H9 (cell line): ENCODE results near the gene ARAP2. TPM values are rescaled to one million over a fixed set of nuclear protein-coding genes. Genes with fewer than 3 reads are reported as not detected.

ENCODE experiments used
- DNase-seq: peaks from one replicate; pipeline ENCODE4 v3.0.0-alpha.2; 2017
- H2AFZ ChIP-seq: one replicate; pipeline ENCODE4 v1.6.1; 2013; ENCODE audit warnings: mild to moderate bottlenecking, low read length, control low read depth, moderate library complexity
- H2AK5ac ChIP-seq: 2 replicates; pipeline ENCODE4 v1.6.1; 2013; ENCODE audit warnings: low read length, control low read depth, mixed read lengths; ENCODE audit not compliant: insufficient read length
- H2BK120ac ChIP-seq: one replicate; pipeline ENCODE4 v1.6.1; 2013; ENCODE audit warnings: low read depth, mild to moderate bottlenecking, low read length, control low read depth, inconsistent platforms; ENCODE audit not compliant: poor library complexity, severe bottlenecking
- H2BK12ac ChIP-seq: 2 replicates; pipeline ENCODE4 v1.6.1; 2013; ENCODE audit warnings: low read length, control low read depth, mixed read lengths, low read depth; ENCODE audit not compliant: insufficient read length
- H2BK15ac ChIP-seq: 2 replicates; pipeline ENCODE4 v1.6.1; 2013; ENCODE audit warnings: low read depth, low read length, control low read depth
- H2BK20ac ChIP-seq: one replicate; pipeline ENCODE4 v1.6.1; 2013; ENCODE audit warnings: low read depth, mild to moderate bottlenecking, low read length, control low read depth, inconsistent platforms; ENCODE audit not compliant: poor library complexity, severe bottlenecking
- H2BK5ac ChIP-seq: 2 replicates; pipeline ENCODE4 v1.6.1; 2013; ENCODE audit warnings: low read length, control low read depth, mixed read lengths; ENCODE audit not compliant: insufficient read length
- H3K14ac ChIP-seq: 2 replicates; pipeline ENCODE4 v1.6.1; 2013; ENCODE audit warnings: low read length, control low read depth; ENCODE audit not compliant: insufficient read depth
- H3K18ac ChIP-seq: 2 replicates; pipeline ENCODE4 v1.6.1; 2013; ENCODE audit warnings: low read depth, mild to moderate bottlenecking, mixed read lengths, low read length, control low read depth; ENCODE audit not compliant: insufficient read length
- H3K23ac ChIP-seq: 2 replicates; pipeline ENCODE4 v1.6.1; 2013; ENCODE audit warnings: low read length, control low read depth, mixed read lengths, low read depth; ENCODE audit not compliant: insufficient read length
- H3K23me2 ChIP-seq: 2 replicates; pipeline ENCODE4 v1.6.1; 2013; ENCODE audit warnings: low read depth, mild to moderate bottlenecking, mixed read lengths, low read length, control low read depth; ENCODE audit not compliant: insufficient read length, poor library complexity, severe bottlenecking
- H3K27ac ChIP-seq: 2 replicates; pipeline ENCODE4 v1.5.1; 2013; ENCODE audit warnings: low read length, control low read depth, mixed read lengths, low read depth; ENCODE audit not compliant: insufficient read length
- H3K27me3 ChIP-seq: 2 replicates; pipeline ENCODE4 v1.6.1; 2013; ENCODE audit warnings: low read length, control low read depth, inconsistent platforms; ENCODE audit not compliant: insufficient read depth
- H3K4ac ChIP-seq: 2 replicates; pipeline ENCODE4 v1.6.1; 2013; ENCODE audit warnings: low read depth, mild to moderate bottlenecking, control low read depth, inconsistent platforms, low read length, moderate library complexity
- H3K4me1 ChIP-seq: 2 replicates; pipeline ENCODE4 v1.6.1; 2013; ENCODE audit warnings: low read length, control low read depth, inconsistent platforms; ENCODE audit not compliant: insufficient read depth
- H3K4me2 ChIP-seq: 2 replicates; pipeline ENCODE4 v1.6.1; 2013; ENCODE audit warnings: low read length, control low read depth, mixed read lengths; ENCODE audit not compliant: insufficient read length, insufficient read depth
- H3K56ac ChIP-seq: 2 replicates; pipeline ENCODE4 v1.6.1; 2013; ENCODE audit warnings: low read depth, mild to moderate bottlenecking, mixed read lengths, low read length, control low read depth; ENCODE audit not compliant: insufficient read length
- H3K79me1 ChIP-seq: 2 replicates; pipeline ENCODE4 v1.6.1; 2013; ENCODE audit warnings: low read depth, mild to moderate bottlenecking, moderate library complexity, low read length, control low read depth, inconsistent platforms; ENCODE audit not compliant: insufficient read depth, poor library complexity, severe bottlenecking
- H3K79me2 ChIP-seq: 2 replicates; pipeline ENCODE4 v1.6.1; 2013; ENCODE audit warnings: low read length, control low read depth, inconsistent platforms; ENCODE audit not compliant: insufficient read depth
- H3K9ac ChIP-seq: 2 replicates; pipeline ENCODE4 v1.6.1; 2013; ENCODE audit warnings: low read length, control low read depth, mixed read lengths; ENCODE audit not compliant: insufficient read length; ENCODE audit errors: extremely low read depth
- H3K9me3 ChIP-seq: one replicate; pipeline ENCODE4 v1.6.1; 2013; ENCODE audit warnings: low read depth, low read length, inconsistent platforms; ENCODE audit not compliant: control insufficient read depth
- H3T11ph ChIP-seq: one replicate; pipeline ENCODE4 v1.6.1; 2013; ENCODE audit warnings: mild to moderate bottlenecking, low read length, control low read depth, inconsistent platforms
- H4K20me1 ChIP-seq: one replicate; pipeline ENCODE4 v1.6.1; 2013; ENCODE audit not compliant: control insufficient read depth, insufficient read length, insufficient read depth
- H4K5ac ChIP-seq: 2 replicates; pipeline ENCODE4 v1.6.1; 2013; ENCODE audit warnings: low read depth, mild to moderate bottlenecking, mixed read lengths, low read length, control low read depth; ENCODE audit not compliant: insufficient read length
- H4K8ac ChIP-seq: replicated peaks from 2 replicates; pipeline ENCODE4 v1.6.1; 2013; ENCODE audit warnings: low read length, control low read depth, mixed read lengths, low read depth; ENCODE audit not compliant: insufficient read length
- H4K91ac ChIP-seq: 2 replicates; pipeline ENCODE4 v1.6.1; 2013; ENCODE audit warnings: low read depth, mild to moderate bottlenecking, moderate library complexity, mixed read lengths, low read length, control low read depth; ENCODE audit not compliant: insufficient read length
- H3K27ac Mint-ChIP-seq, 3 experiments: 2 replicates in 2 of 3; 3 replicates in 1 of 3; pipeline ENCODE4 v1.8.0; 2020 to 2021; ENCODE audit warnings: mixed read lengths in 3 of 3, mild to moderate bottlenecking in 1 of 3, moderate library complexity in 1 of 3
- H3K27me3 Mint-ChIP-seq: 2 replicates; pipeline ENCODE4 v1.8.0; 2021; ENCODE audit warnings: low read depth, mild to moderate bottlenecking, moderate library complexity, mixed read lengths
- H3K36me3 Mint-ChIP-seq, 3 experiments: 2 replicates in 2 of 3; 3 replicates in 1 of 3; pipeline ENCODE4 v1.8.0; 2020 to 2021; ENCODE audit warnings: low read depth in 3 of 3, mixed read lengths in 3 of 3; ENCODE audit not compliant: insufficient read depth in 1 of 3
- H3K4me1 Mint-ChIP-seq, 2 experiments: 2 replicates each; pipeline ENCODE4 v1.8.0; 2020; ENCODE audit warnings: mixed read lengths in 2 of 2
- H3K4me3 Mint-ChIP-seq, 2 experiments: 2 replicates in 1 of 2; 3 replicates in 1 of 2; pipeline ENCODE4 v1.8.0; 2020 to 2021; ENCODE audit warnings: mild to moderate bottlenecking in 2 of 2, mixed read lengths in 2 of 2, moderate library complexity in 1 of 2
- H3K9me3 Mint-ChIP-seq, 2 experiments: 2 replicates in 1 of 2; 3 replicates in 1 of 2; pipeline ENCODE4 v1.8.0; 2020; ENCODE audit warnings: mild to moderate bottlenecking in 2 of 2, mixed read lengths in 2 of 2, moderate library complexity in 1 of 2
- CTCF ChIP-seq: fragments of 200-600 bp; sonication (generic); conservative IDR thresholded peaks from 3 replicates; pipeline ENCODE4 v1.8.0; 2021; ENCODE audit warnings: antibody characterized with exemption, mild to moderate bottlenecking
- WGBS: extraction: QIAGEN DNeasy Blood & Tissue Kit; methylation state at CpG from one replicate; pipeline ENCODE4 v1.1.7; 2013; ENCODE audit warnings: missing lambda C conversion rate, low lambda C conversion rate, mixed read lengths; ENCODE audit not compliant: insufficient read length; ENCODE audit errors: extremely low coverage; 5-methylcytosine and 5-hydroxymethylcytosine counted together
- total RNA-seq: library from RNA; stranded (reverse); gene quantifications from 2 replicates; pipeline ENCODE4 v1.2.1, GENCODE V29; 2021

The ARAP2 gene
- total RNA-seq, 1 experiment from 2014 or later: 6.3 TPM

- no peak overlapping the region for H3K4me3 Mint-ChIP-seq
- no peaks in the 10 kb centered on the region for H3K36me3 Mint-ChIP-seq
- no peaks in the 10 kb centered on the region for H3K27me3 Mint-ChIP-seq
- H3K4me1 Mint-ChIP-seq: no peaks in the 10 kb centered on the region
- Histone ChIP-seq H2AK5ac (no peak overlapping the region), H2BK5ac (no peak overlapping the region), H3K79me1 (no peaks in the 10 kb centered on the region), H3K79me2 (no peaks in the 10 kb centered on the region), H2BK15ac (no peak overlapping the region), H2AFZ (no peak overlapping the region), H3K56ac (no peak overlapping the region), H2BK120ac (no peak overlapping the region), H4K8ac (no peak overlapping the region), H4K91ac (no peak overlapping the region), H3K23ac (no peak overlapping the region), H3K4me2 (no peak overlapping the region), H4K5ac (no peak overlapping the region), H3K9me3 (no peaks in the 10 kb centered on the region), H3K27me3 (no peaks in the 10 kb centered on the region), H3K4ac (no peak overlapping the region), H3T11ph (no peak overlapping the region), H3K14ac (no peak overlapping the region), H3K4me1 (no peaks in the 10 kb centered on the region), H3K23me2 (no peaks in the 10 kb centered on the region), H2BK20ac (no peak overlapping the region), H3K18ac (no peak overlapping the region), H3K27ac (no peak overlapping the region), H3K9ac (no peak overlapping the region), H2BK12ac (no peak overlapping the region), H4K20me1 (no peaks in the 10 kb centered on the region)
- no CpG with 5 or more reads among the region's 1 CpG for WGBS
- no peaks in the 10 kb centered on the region for H3K9me3 Mint-ChIP-seq
- TF ChIP-seq CTCF: no peak
- no peak overlapping the region for H3K27ac Mint-ChIP-seq
- no peak for DNase-seq
Observed at GRCh38 chr4:36088542-36088941, 155.8 kb downstream of the ARAP2 start.
